ENCODE results near the gene EML6. TPM values are rescaled to one million over a fixed set of nuclear protein-coding genes. Genes with fewer than 3 reads are reported as not detected.

Gene EML6
- total RNA-seq, 1 experiment from 2014 or later = 6.6 TPM

DNA sequence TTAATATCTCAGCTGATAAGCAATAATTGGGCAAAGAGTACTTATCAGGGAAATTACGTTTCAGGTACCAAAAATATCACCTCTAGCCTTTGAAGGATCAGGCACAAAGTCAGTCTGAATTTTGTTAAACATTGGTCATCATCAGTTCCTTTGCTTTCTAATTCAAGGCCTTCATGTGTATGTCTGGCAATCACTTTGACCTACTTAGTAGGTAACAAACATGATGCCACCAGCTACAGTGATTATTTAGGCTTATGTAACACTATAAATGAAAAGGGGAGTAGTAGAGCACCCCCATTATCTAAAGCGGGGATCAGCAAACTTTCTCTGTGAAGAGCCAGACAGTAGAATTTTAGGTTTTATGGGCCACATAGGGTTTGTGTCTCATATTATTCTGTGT is 251.7 kb downstream of the EML6 start:
- BruUV-seq (replicated peaks) = no TSS peak
- ATAC-seq = no peak
- Histone ChIP-seq H3K27ac (ENCODE audit: low read depth, low read length) (no peak overlapping the region), H3K9me3 (ENCODE audit: control insufficient read depth in 1 of 2, insufficient read depth in 1 of 2, low read depth in 1 of 2, low read length in 2 of 2) (no peaks in the 10 kb centered on the region), H3K4me1 (ENCODE audit: control insufficient read depth in 1 of 2, insufficient read depth in 2 of 2, low read length in 2 of 2) (no peaks in the 10 kb centered on the region), H2AFZ (ENCODE audit: low read depth, low read length, poor library complexity, severe bottlenecking) (no peak overlapping the region), H3K9me2 (ENCODE audit: insufficient read depth) (no peaks in the 10 kb centered on the region), H3K27me3 (ENCODE audit: insufficient read depth, low read length) (no peaks in the 10 kb centered on the region), H3K4me3 (replicated peaks in 1 of 2; ENCODE audit: low read depth in 1 of 2, low read length in 2 of 2) (no peak overlapping the region), H4K20me1 (ENCODE audit: insufficient read depth) (peaks cover 20% of the 10 kb centered on the region), H3K9ac (ENCODE audit: low read length) (no peak overlapping the region), H3K4me2 (ENCODE audit: low read length) (no peak overlapping the region), H3K36me3 (ENCODE audit: control insufficient read depth in 1 of 2, insufficient read depth in 2 of 2, low read length in 2 of 2) (peaks cover 4 to 28% of the 10 kb centered on the region in 2 experiments; a peak in 2 of 4 replicates), H3K79me2 (ENCODE audit: insufficient read depth, low read length) (peaks cover 75% of the 10 kb centered on the region)
- CTCF ChIA-PET = no interaction called here
- POLR2A ChIA-PET = no interaction called here
- RAD21 ChIA-PET (ENCODE audit: low non-redundant PET in 1 of 2, low total read pairs in 2 of 2, uncharacterized antibody in 2 of 2, unreplicated experiment in 2 of 2) = no interaction called here
- TF ChIP-seq CEBPB (IDR thresholded peaks at IDR 0.05; ENCODE audit: low read depth) (no peak), ZBTB33 (IDR thresholded peaks at IDR 0.05; ENCODE audit: extremely low read depth, insufficient replicate concordance, low read length) (no peak), CBX3 (IDR thresholded peaks at IDR 0.05; ENCODE audit: low read depth) (no peak), FOSL1 (IDR thresholded peaks at IDR 0.05; ENCODE audit: low read depth) (no peak), POLR2A (IDR thresholded peaks at IDR 0.05; ENCODE audit: borderline replicate concordance, extremely low read depth, insufficient read depth, insufficient read length) (no peak), ZNF274 (IDR thresholded peaks at IDR 0.05; ENCODE audit: low read depth, low read length) (no peak), SIN3A (IDR thresholded peaks at IDR 0.05; ENCODE audit: low read depth) (no peak), EZH2 (IDR thresholded peaks at IDR 0.05) (no peak), CTCF (IDR thresholded peaks at IDR 0.05 in 2 of 3, conservative IDR thresholded peaks at IDR 0.05 in 1 of 3; ENCODE audit: borderline replicate concordance in 1 of 3, insufficient read depth in 1 of 3, low read depth in 2 of 3, low read length in 2 of 3) (no peak), POLR2AphosphoS5 (IDR thresholded peaks at IDR 0.05; ENCODE audit: low read depth, low read length) (no peak), ELF1 (IDR thresholded peaks at IDR 0.05; ENCODE audit: borderline replicate concordance, low read depth) (no peak), SRF (IDR thresholded peaks at IDR 0.05; ENCODE audit: low read depth) (no peak), ATF3 (IDR thresholded peaks at IDR 0.05) (no peak), TCF7L2 (IDR thresholded peaks at IDR 0.05; ENCODE audit: borderline replicate concordance, extremely low read depth, insufficient read depth, insufficient read length) (no peak), RAD21 (IDR thresholded peaks at IDR 0.05; ENCODE audit: low read depth) (no peak)
- TF ChIP-seq, protein P1, sequence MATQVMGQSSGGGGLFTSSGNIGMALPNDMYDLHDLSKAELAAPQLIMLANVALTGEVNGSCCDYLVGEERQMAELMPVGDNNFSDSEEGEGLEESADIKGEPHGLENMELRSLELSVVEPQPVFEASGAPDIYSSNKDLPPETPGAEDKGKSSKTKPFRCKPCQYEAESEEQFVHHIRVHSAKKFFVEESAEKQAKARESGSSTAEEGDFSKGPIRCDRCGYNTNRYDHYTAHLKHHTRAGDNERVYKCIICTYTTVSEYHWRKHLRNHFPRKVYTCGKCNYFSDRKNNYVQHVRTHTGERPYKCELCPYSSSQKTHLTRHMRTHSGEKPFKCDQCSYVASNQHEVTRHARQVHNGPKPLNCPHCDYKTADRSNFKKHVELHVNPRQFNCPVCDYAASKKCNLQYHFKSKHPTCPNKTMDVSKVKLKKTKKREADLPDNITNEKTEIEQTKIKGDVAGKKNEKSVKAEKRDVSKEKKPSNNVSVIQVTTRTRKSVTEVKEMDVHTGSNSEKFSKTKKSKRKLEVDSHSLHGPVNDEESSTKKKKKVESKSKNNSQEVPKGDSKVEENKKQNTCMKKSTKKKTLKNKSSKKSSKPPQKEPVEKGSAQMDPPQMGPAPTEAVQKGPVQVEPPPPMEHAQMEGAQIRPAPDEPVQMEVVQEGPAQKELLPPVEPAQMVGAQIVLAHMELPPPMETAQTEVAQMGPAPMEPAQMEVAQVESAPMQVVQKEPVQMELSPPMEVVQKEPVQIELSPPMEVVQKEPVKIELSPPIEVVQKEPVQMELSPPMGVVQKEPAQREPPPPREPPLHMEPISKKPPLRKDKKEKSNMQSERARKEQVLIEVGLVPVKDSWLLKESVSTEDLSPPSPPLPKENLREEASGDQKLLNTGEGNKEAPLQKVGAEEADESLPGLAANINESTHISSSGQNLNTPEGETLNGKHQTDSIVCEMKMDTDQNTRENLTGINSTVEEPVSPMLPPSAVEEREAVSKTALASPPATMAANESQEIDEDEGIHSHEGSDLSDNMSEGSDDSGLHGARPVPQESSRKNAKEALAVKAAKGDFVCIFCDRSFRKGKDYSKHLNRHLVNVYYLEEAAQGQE (IDR thresholded peaks at IDR 0.05; ENCODE audit: low read depth) = no peak
- TF ChIP-seq, protein P2, sequence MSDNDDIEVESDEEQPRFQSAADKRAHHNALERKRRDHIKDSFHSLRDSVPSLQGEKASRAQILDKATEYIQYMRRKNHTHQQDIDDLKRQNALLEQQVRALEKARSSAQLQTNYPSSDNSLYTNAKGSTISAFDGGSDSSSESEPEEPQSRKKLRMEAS (IDR thresholded peaks at IDR 0.05) = no peak
- no peak for DNase-seq (ENCODE audit: low read depth, low spot score)
- intact Hi-C loops (cut with micrococcal nuclease) = no loop called here

All from HCT116 (cell line).